H1 (cell line): ENCODE measurements around the gene CMSS1. TPM values are rescaled to one million over a fixed set of nuclear protein-coding genes. Genes with fewer than 3 reads are reported as not detected.

ENCODE experiments used
- CTCF ChIA-PET: fragments of 300-600 bp; sonication (Branson Sonifier 250); formaldehyde crosslinking; loops from one replicate; lab custom pipeline; 2021; ENCODE audit not compliant: partially characterized antibody; lab: Charles Lee
- POLR2A ChIA-PET: fragments of 300-600 bp; sonication (Branson Sonifier 250); formaldehyde crosslinking; loops from one replicate; lab custom pipeline; 2021; ENCODE audit warnings: inconsistent platforms; ENCODE audit not compliant: partially characterized antibody; lab: Charles Lee
- DNase-seq, 2 experiments: peaks; one replicate each; pipeline versions ENCODE4 v3.0.0 to v3.0.0-alpha.2; 2010 to 2022; ENCODE audit warnings: low spot score in 2 of 2, low read depth in 1 of 2, mixed read lengths in 1 of 2
- FAIRE-seq: peaks from 2 replicates; lab custom pipeline; 2011; peaks lifted over from hg19 to GRCh38; lab: Jason Lieb, UNC
- H2AFZ ChIP-seq: 2 replicates; pipeline ENCODE4 v1.8.1; 2012; ENCODE audit warnings: low read length, inconsistent platforms
- H2AK5ac ChIP-seq: 2 replicates; pipeline ENCODE4 v1.6.1; 2013; ENCODE audit warnings: low read depth, low read length
- H2BK120ac ChIP-seq: replicated peaks from 2 replicates; pipeline ENCODE3; 2013; ENCODE audit warnings: low read depth, low read length, inconsistent platforms
- H2BK12ac ChIP-seq: 2 replicates; pipeline ENCODE4 v1.6.1; 2013; ENCODE audit warnings: low read depth, low read length
- H2BK15ac ChIP-seq: 2 replicates; pipeline ENCODE4 v1.6.1; 2013; ENCODE audit warnings: low read length
- H2BK20ac ChIP-seq: 2 replicates; pipeline ENCODE4 v1.6.1; 2013; ENCODE audit warnings: low read length
- H2BK5ac ChIP-seq: 2 replicates; pipeline ENCODE4 v1.6.1; 2013; ENCODE audit warnings: low read depth, low read length
- H3K14ac ChIP-seq: 2 replicates; pipeline ENCODE4 v1.6.1; 2013; ENCODE audit warnings: inconsistent platforms; ENCODE audit not compliant: insufficient read length
- H3K18ac ChIP-seq: 2 replicates; pipeline ENCODE4 v1.6.1; 2013; ENCODE audit warnings: low read length; ENCODE audit errors: extremely low read depth
- H3K23ac ChIP-seq: 2 replicates; pipeline ENCODE4 v1.6.1; 2013; ENCODE audit warnings: inconsistent platforms; ENCODE audit not compliant: insufficient read length
- H3K23me2 ChIP-seq: 2 replicates; pipeline ENCODE4 v1.6.1; 2013; ENCODE audit warnings: low read depth, low read length
- H3K27ac ChIP-seq: 2 replicates; pipeline ENCODE4 v1.6.1; 2011; ENCODE audit warnings: low read depth, low read length, inconsistent platforms
- H3K27me3 ChIP-seq, 4 experiments: replicated peaks in 1 of 4; 1 replicate in 1 of 4; 2 replicates in 3 of 4; pipeline versions ENCODE4 v1.6.1 to v1.8.1; 2011 to 2013; ENCODE audit warnings: low read length in 3 of 4, mild to moderate bottlenecking in 3 of 4, inconsistent platforms in 2 of 4, mixed read lengths in 2 of 4, moderate library complexity in 1 of 4; ENCODE audit not compliant: control insufficient read depth in 3 of 4, insufficient read depth in 3 of 4; ENCODE audit errors: extremely low read depth in 1 of 4
- H3K36me3 ChIP-seq, 4 experiments: 2 replicates each; pipeline versions ENCODE4 v1.6.1 to v1.8.1; 2011 to 2013; ENCODE audit warnings: mild to moderate bottlenecking in 4 of 4, low read length in 3 of 4, moderate library complexity in 2 of 4, control low read depth in 1 of 4, inconsistent platforms in 1 of 4; ENCODE audit not compliant: insufficient read depth in 4 of 4, control insufficient read depth in 2 of 4
- H3K4ac ChIP-seq: replicated peaks from 2 replicates; pipeline ENCODE3; 2013; ENCODE audit warnings: low read length, low read depth, mixed read lengths, inconsistent platforms; ENCODE audit not compliant: insufficient read length
- H3K4me1 ChIP-seq, 4 experiments: replicated peaks in 1 of 4; 1 replicate in 1 of 4; 2 replicates in 3 of 4; pipeline versions ENCODE4 v1.6.1 to v1.8.1; 2011 to 2013; ENCODE audit warnings: low read length in 3 of 4, inconsistent platforms in 2 of 4, mixed read lengths in 1 of 4; ENCODE audit not compliant: insufficient read depth in 4 of 4, control insufficient read depth in 3 of 4
- H3K4me2 ChIP-seq, 2 experiments: 2 replicates each; pipeline versions ENCODE4 v1.6.1 to v1.8.1; 2011 to 2013; ENCODE audit warnings: low read depth in 2 of 2, low read length in 2 of 2, control low read depth in 1 of 2, inconsistent platforms in 1 of 2, mild to moderate bottlenecking in 1 of 2; ENCODE audit not compliant: insufficient read depth in 1 of 2
- H3K4me3 ChIP-seq, 4 experiments: fragments of 200-600, 300-600 bp in 1 of 4; sonication (generic), shearing (Covaris generic), sonication (Bioruptor Twin) in 1 of 4; 2 replicates each; pipeline versions ENCODE4 v1.5.1 to v1.8.1; 2011 to 2016; ENCODE audit warnings: low read length in 4 of 4, low read depth in 3 of 4, control low read depth in 2 of 4, inconsistent platforms in 2 of 4, mild to moderate bottlenecking in 2 of 4, mixed read lengths in 1 of 4, moderate library complexity in 1 of 4; ENCODE audit not compliant: insufficient read depth in 2 of 4; ENCODE audit errors: extremely low read depth in 1 of 4
- H3K56ac ChIP-seq: replicated peaks from 2 replicates; pipeline ENCODE3; 2013; ENCODE audit warnings: low read depth, mild to moderate bottlenecking, mixed read lengths, low read length, inconsistent platforms; ENCODE audit not compliant: insufficient read length
- H3K79me1 ChIP-seq: 2 replicates; pipeline ENCODE4 v1.6.1; 2013; ENCODE audit warnings: low read depth, low read length, control low read depth
- H3K79me2 ChIP-seq, 2 experiments: 2 replicates each; pipeline versions ENCODE4 v1.6.1 to v1.8.1; 2012 to 2013; ENCODE audit warnings: low read length in 2 of 2, mild to moderate bottlenecking in 2 of 2, inconsistent platforms in 1 of 2; ENCODE audit not compliant: insufficient read depth in 2 of 2, control insufficient read depth in 1 of 2
- H3K9ac ChIP-seq, 4 experiments: replicated peaks in 1 of 4; 1 replicate in 1 of 4; 2 replicates in 3 of 4; pipeline versions ENCODE4 v1.6.1 to v1.8.1; 2011 to 2013; ENCODE audit warnings: low read depth in 3 of 4, low read length in 3 of 4, control low read depth in 2 of 4, mild to moderate bottlenecking in 2 of 4, moderate library complexity in 2 of 4, inconsistent platforms in 1 of 4; ENCODE audit errors: extremely low read depth in 1 of 4
- H3K9me3 ChIP-seq, 2 experiments: 2 replicates each; pipeline versions ENCODE4 v1.6.1 to v1.8.1; 2012 to 2013; ENCODE audit warnings: mild to moderate bottlenecking in 2 of 2, moderate library complexity in 2 of 2, control low read depth in 1 of 2, inconsistent platforms in 1 of 2, low read depth in 1 of 2, low read length in 1 of 2, mixed read lengths in 1 of 2; ENCODE audit not compliant: insufficient read depth in 2 of 2
- H4K20me1 ChIP-seq, 2 experiments: replicated peaks in 1 of 2; 2 replicates each; pipeline versions ENCODE3 to v1.8.1; 2011 to 2013; ENCODE audit warnings: inconsistent platforms in 2 of 2, low read length in 2 of 2, mild to moderate bottlenecking in 1 of 2; ENCODE audit not compliant: insufficient read depth in 2 of 2, control insufficient read depth in 1 of 2
- H4K5ac ChIP-seq: 2 replicates; pipeline ENCODE4 v1.6.1; 2013; ENCODE audit warnings: low read length, low read depth, mixed read lengths, inconsistent platforms; ENCODE audit not compliant: insufficient read length
- H4K8ac ChIP-seq: 2 replicates; pipeline ENCODE4 v1.8.0; 2013; ENCODE audit warnings: mild to moderate bottlenecking, moderate library complexity, low read length, inconsistent platforms; ENCODE audit not compliant: insufficient read depth; ENCODE audit errors: extremely low read depth
- H4K91ac ChIP-seq: replicated peaks from 2 replicates; pipeline ENCODE3; 2013; ENCODE audit warnings: low read length, mixed read lengths, inconsistent platforms; ENCODE audit not compliant: insufficient read length
- BRCA1 ChIP-seq: IDR thresholded peaks from 2 replicates; pipeline ENCODE4 v1.6.1; 2012; ENCODE audit warnings: low read depth, low read length, improper control_type of control experiment
- KDM4A ChIP-seq: IDR thresholded peaks from one replicate; pipeline ENCODE4 v1.7.1; 2012; ENCODE audit warnings: low read depth, mild to moderate bottlenecking, moderate library complexity, low read length, inconsistent platforms; ENCODE audit not compliant: severe bottlenecking
- PHF8 ChIP-seq: fragments of 200-600 bp; sonication (generic); conservative IDR thresholded peaks from 2 replicates; pipeline ENCODE4 v1.7.1; 2012; ENCODE audit warnings: low read depth, mild to moderate bottlenecking, inconsistent platforms, low read length, moderate library complexity
- SP4 ChIP-seq: IDR thresholded peaks from 2 replicates; pipeline ENCODE4 v1.6.1; 2012; ENCODE audit warnings: low read length, inconsistent platforms
- TAF7 ChIP-seq: optimal IDR thresholded peaks from 2 replicates; pipeline ENCODE3; 2011; ENCODE audit warnings: low read depth, mild to moderate bottlenecking, inconsistent platforms, low read length, moderate library complexity, borderline replicate concordance
- ZNF274 ChIP-seq: IDR thresholded peaks from 2 replicates; pipeline ENCODE4 v1.7.0; 2012; ENCODE audit warnings: low read length, borderline replicate concordance; ENCODE audit errors: extremely low read depth
- WGBS, 2 experiments: shearing (Covaris generic) in 1 of 2; methylation state at CpG; one replicate each; pipeline versions ENCODE4 v1.1.6 to v1.1.7; 2013 to 2015; ENCODE audit warnings: low lambda C conversion rate in 2 of 2, mixed read lengths in 2 of 2, inconsistent platforms in 1 of 2, low coverage in 1 of 2, missing lambda C conversion rate in 1 of 2; ENCODE audit not compliant: insufficient replicate concordance in 2 of 2, insufficient coverage in 1 of 2, insufficient read length in 1 of 2; ENCODE audit errors: extremely low coverage in 1 of 2, missing lambda C conversion rate in 1 of 2; 5-methylcytosine and 5-hydroxymethylcytosine counted together
- polyA plus RNA-seq, 7 experiments: library from polyadenylated mRNA; depleted of rRNA in 3 of 7; stranded (reverse) in 5 of 7; unstranded in 2 of 7; fragments of >200 nt in 5 of 7; fragments of 200-250 nt in 2 of 7; gene quantifications; 1 replicate in 5 of 7; 2 replicates in 1 of 7; 4 replicates in 1 of 7; pipeline versions ENCODE4 v1.2.1 to v1.2.3, GENCODE V29; 2011 to 2013; ENCODE audit warnings: missing spikeins in 2 of 7, mixed read lengths in 2 of 7
- total RNA-seq: library from RNA; stranded (reverse); fragmentation: NEBNext Ultra II Directional; extraction: Animal tissue kit (Norgen Biotek cat#: 25700); gene quantifications from 2 replicates; pipeline ENCODE4 v1.2.1, GENCODE V29; 2021
- TF ChIP-seq, protein P1 (sequence below): IDR thresholded peaks from 2 replicates; pipeline ENCODE4 v1.6.1; 2012; ENCODE audit warnings: inconsistent platforms

CMSS1 gene
- total and polyA plus RNA-seq, 2 of the 8 experiments (the other 6 are each of a cell fraction or from before 2014, with no cell fraction given) = 15.2 to 75.1 TPM

DNA sequence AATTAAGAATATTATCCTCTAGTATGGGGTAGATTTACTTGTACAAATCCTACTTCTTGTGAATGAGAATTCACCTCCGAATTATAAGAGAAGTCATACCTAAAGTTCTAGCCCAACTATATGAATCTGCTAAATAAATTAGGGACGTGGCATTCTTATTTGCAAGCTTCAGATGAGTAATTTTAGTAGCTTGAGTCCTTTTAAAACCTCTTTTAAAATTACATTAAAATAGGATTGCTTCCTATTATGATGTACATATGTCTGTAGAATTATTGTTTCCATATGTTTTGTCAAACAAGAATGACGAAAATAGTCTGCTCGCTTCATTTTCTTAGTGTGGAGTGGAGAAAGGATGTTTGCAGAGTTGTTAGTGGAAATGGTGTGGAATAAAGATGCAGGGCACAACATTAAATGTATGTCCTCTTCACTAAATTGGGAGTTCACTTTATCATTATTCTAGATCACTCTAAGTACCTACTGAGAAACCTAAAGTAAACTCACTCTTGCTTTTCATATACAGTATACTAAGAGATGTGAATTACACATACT, 59.4 kb downstream of the CMSS1 start:
- no peak for FAIRE-seq
- WGBS, 2 experiments = 50% methylated on average over 4 of the region's 4 CpGs; no CpG with 5 or more reads in 1 of the 2 experiments
- TF ChIP-seq KDM4A (no peak), TAF7 (no peak), ZNF274 (no peak), BRCA1 (no peak), PHF8 (no peak), SP4 (no peak)
- TF ChIP-seq, protein P1, sequence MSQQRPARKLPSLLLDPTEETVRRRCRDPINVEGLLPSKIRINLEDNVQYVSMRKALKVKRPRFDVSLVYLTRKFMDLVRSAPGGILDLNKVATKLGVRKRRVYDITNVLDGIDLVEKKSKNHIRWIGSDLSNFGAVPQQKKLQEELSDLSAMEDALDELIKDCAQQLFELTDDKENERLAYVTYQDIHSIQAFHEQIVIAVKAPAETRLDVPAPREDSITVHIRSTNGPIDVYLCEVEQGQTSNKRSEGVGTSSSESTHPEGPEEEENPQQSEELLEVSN = no peak

More for the DNA sequence above, 59.4 kb downstream of the CMSS1 start:
- H3K27ac ChIP-seq = no peak overlapping the region
- peak overlapping the region in 1 of 4 experiments; percentile 60; a peak in 1 of 8 replicates for H3K4me3 ChIP-seq
- no peaks in the 10 kb centered on the region for H3K79me2 ChIP-seq
- H3K23me2 ChIP-seq = peaks cover 4% of the 10 kb centered on the region
- no peak overlapping the region for H4K8ac ChIP-seq
- ChIA-PET CTCF (interaction anchor here (0.8 to 2.0 kb wide), 2 partner anchors 24 to 34 kb away, joined by 3 to 7 read pairs; no protein-coding TSS in a partner anchor), POLR2A (no interaction called here)
- H3K4me2 ChIP-seq = peak overlapping the region in 1 of 2 experiments; percentile 65; a peak in 1 of 4 replicates
- peaks cover 0 to 2% (median 0%) of the 10 kb centered on the region in 4 experiments; a peak in 3 of 7 replicates for H3K4me1 ChIP-seq
- no peak overlapping the region for H2BK12ac ChIP-seq
- no peak overlapping the region for H2AFZ ChIP-seq
- H4K20me1 ChIP-seq = peaks cover 13 to 14% of the 10 kb centered on the region in 2 experiments
- H3K9ac ChIP-seq = no peak overlapping the region
- no peak overlapping the region for H2BK120ac ChIP-seq
- H3K36me3 ChIP-seq = no peaks in the 10 kb centered on the region
- no peak overlapping the region for H4K91ac ChIP-seq
- H3K14ac ChIP-seq = no peak overlapping the region
- H3K23ac ChIP-seq = no peak overlapping the region
- no peak overlapping the region for H3K4ac ChIP-seq
- H3K27me3 ChIP-seq = peaks cover 18 to 67% (median 40%) of the 10 kb centered on the region in 4 experiments
- H4K5ac ChIP-seq = no peak overlapping the region
- no peaks in the 10 kb centered on the region; the same call in 1 of the 2 replicates for H3K79me1 ChIP-seq
- no peak overlapping the region for H2BK5ac ChIP-seq
- H2BK15ac ChIP-seq = no peak overlapping the region
- no peak overlapping the region for H2BK20ac ChIP-seq
- H3K9me3 ChIP-seq = no peaks in the 10 kb centered on the region
- no peak for DNase-seq
- no peak overlapping the region for H3K56ac ChIP-seq
- no peak overlapping the region for H3K18ac ChIP-seq
- no peak overlapping the region for H2AK5ac ChIP-seq
